NCI-H2171 treated with DMSO at 0.1 percent for 48 hours (cell line): ENCODE data around the gene AEBP2.
"Not testable (repeated sequence)": the region's sequence is repeated elsewhere in the genome, so short reads cannot be mapped to it uniquely, and the experiment has no call there.

Source experiments
- DNase-seq: peaks from one replicate; lab custom pipeline; 2025; lab: John Stamatoyannopoulos, UW

AEBP2 gene

DNA sequence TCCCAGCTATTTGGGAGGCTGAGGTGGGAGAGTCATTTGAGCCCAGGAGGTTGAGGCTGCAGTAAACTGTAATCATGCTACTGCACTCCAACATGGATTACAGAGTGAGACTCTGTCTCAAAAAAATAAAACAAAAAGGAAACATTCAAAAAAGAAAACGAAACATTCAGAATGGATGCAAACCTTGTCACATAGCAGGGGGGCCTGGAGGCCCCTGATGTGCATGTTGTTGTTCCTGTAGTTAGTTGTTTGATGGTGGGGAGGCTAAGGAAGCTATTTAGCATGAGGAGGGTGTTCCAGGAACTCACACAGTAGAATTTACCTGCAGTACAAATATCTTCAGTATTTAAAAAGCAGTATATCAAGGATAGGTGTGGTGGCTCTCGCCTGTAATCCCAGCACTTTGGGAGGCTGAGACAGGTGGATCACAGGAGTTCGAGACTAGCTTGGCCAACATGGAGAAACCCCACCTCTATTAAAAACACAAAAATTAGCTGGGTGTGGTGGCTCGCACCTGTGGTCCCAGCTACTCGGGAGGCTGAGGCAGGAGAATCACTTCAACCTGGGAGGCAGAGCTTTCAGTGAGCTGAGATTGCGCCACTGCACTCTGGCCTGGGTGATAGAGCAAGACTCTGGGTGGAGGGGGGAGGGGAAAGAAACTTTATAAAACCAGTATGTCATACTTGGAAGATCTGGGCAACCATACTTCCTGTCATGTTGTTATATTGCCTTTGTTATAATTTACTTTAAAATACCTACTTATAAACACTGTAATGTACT is 17.6 kb upstream of the AEBP2 start:
- no peak for DNase-seq

DNA sequence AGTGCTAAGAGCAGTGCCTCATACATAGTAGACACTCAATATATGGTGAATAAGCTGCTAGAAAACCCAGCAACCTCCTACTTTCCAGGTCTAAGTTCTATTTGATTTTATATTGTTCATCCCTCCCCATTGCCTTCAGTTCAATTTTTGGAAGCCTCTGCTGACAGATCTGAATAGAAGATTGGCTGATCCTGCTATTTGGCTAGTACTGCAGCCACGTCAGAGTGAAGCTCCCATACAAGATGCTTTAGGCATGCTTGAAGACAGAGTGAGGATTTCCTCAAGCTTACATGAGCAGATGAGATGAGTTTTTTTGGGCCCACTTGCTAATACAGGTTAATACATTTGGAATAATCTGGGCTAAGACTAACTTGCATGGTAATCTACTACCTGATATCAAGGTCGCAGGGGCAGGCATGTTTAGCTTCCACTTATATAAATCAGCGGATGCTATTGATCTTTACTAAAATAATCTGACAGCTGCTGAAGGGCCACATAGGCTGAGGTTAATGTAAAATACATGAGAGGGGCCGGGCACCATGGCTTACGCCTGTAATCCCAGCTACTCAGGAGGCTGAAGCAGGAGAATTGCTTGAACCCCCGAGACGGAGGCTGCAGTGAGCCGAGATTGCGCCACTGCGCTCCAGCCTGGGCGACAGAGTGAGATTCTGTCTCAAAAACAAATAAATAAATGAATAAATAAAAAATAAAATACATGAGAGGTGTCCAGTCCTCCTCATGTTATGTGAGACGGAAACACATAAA is 15.9 kb upstream of the AEBP2 start:
- DNase-seq: no peak

DNA sequence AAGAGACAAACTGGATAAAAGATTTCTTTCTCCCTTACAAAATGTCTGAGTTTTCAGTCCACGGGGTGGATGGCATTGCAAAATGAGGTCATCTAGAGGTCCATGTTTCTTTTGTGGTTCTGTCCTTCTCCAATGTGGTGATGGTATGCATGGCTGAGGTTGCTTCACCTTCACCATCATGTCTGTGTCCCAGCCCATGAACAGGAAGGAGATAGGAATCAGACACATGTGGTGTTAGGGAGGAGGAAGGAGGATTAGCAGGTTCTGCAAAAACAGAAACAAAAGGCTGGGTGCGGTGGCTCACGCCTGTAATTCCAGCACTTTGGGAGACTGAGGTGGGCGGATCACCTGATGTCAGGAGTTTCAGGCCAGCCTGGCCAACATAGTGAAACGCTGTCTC is 11.0 kb upstream of the AEBP2 start:
- no peak for DNase-seq

DNA sequence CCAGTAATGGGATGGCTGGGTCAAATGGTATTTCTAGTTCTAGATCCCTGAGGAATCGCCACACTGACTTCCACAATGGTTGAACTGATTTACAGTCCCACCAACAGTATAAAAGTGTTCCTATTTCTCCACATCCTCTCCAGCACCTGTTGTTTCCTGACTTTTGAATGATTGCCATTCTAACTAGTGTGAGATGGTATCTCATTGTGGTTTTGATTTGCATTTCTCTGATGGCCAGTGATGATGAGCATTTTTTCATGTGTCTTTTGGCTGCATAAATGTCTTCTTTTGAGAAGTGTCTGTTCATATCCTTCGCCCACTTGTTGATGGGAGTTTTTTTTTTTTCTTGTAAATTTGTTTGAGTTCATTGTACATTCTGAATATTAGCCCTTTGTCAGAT is 9.8 kb upstream of the AEBP2 start:
- DNase-seq: not testable (repeated sequence)

DNA sequence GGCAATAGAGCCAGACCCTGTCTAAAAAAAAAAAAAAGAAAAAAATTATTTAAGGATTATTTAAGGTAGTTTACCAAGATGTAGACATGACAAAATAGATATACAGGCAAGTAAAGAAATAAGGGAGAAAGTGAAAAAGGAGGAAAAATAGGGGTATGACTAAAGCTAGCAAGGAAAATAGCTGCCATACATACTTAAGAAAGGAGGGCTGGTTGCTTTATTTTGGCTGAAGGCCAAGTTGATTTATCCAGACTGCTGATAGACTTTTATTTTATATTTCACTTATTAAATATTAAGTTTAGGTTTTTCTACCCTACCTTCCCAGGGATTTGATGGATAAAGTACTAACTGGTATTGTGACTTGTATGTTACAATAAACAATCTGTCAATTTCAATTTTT is 8.3 kb upstream of the AEBP2 start:
- DNase-seq: no peak

DNA sequence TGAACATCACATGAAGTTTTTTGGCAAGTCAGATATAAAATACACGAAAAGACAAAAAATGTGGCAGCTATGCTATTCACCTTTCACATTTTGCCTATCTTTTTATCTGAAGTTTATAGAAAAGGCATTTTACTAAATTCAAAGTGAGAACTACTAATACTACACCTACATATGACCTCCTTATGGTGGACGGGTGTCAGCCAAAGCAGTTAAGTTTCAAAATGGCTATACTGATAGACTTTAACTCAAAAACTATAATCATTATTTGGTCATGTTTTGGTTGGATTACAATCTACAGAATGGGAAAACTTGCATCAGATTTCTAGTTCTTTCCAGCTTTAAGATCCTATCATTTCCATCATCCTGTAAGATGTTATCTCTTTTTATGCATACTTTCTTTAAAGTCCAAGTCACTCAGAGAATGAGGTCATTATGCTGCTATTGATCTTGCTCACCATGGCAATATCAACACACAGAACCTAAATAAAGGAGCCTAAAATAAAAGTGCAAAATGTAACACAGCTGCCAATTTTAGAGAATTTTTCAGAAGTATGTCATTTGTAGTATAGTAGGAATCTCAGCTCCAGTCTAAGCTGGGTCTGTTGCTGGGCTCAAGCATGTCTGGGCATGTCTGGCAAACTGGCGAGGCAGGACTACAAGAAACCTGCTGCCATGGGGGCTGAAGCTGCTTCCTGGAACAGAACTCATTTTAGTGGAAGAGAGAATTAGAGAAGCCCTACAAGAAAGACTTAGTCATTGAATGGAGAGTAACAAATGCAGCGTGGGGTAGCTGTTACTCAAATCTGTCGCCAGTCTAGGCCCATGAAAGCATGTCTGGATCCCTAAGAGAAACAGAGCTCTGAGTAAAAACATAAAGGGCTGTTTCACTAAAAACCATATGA is 7.6 kb upstream of the AEBP2 start:
- peak; percentile 22 for DNase-seq

DNA sequence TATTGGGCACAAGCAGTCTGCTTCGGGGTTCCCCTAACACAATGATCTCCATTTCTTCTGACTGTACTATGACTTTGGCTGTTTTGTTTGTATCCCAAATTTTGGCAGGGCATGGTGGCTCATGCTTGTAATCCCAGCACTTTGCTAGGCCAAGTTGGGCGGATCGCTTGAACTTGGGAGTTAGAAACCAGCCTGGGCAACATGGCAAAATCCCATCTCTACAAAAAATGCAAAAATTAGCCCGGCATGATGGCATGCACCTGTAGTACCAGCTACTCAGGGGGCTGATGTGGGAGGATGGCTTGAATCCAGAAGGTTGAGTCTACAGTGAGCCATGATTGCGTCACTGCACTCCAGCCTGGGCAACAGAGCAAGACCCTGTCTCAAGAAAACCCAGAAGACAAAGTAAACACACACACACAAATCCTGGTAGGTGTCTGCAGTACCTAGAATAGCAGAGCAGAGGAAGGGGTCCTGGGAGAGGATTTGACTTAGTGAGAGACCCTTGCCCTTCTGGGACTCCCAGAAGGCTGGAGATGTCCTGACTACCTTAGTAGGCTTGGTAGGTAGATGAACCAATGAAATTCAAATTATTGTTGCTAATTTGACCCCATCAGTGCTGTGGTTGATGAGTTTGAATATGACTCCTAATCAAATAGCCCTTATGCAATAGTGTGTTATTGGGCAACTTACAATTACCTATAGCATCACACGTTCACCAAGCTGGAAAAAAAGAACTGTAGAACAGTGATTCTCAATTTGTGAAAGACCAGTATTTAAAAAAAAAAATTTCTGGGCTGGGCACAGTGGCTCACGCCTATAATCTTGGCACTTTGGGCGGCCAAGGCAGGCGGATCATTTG is 6.8 kb upstream of the AEBP2 start:
- no peak for DNase-seq

DNA sequence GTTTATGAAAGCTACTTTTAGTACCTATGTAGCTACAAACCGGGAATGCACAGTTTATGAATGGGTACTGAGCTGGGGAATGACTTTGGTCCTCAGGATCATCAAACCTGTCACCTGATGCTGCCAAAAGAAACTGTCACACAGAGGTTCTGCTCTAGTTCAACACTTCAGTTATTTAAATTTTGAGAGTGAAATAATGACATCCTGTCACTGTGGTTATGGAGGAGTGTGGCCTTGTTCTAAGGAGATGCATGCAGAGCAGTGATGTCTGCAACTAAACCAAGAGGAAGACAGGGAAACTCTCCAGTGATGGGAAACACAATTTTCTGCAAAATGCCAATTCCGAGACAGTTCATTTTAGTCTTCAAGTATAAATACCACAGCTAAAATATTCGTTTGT is 4.8 kb upstream of the AEBP2 start:
- DNase-seq: no peak

DNA sequence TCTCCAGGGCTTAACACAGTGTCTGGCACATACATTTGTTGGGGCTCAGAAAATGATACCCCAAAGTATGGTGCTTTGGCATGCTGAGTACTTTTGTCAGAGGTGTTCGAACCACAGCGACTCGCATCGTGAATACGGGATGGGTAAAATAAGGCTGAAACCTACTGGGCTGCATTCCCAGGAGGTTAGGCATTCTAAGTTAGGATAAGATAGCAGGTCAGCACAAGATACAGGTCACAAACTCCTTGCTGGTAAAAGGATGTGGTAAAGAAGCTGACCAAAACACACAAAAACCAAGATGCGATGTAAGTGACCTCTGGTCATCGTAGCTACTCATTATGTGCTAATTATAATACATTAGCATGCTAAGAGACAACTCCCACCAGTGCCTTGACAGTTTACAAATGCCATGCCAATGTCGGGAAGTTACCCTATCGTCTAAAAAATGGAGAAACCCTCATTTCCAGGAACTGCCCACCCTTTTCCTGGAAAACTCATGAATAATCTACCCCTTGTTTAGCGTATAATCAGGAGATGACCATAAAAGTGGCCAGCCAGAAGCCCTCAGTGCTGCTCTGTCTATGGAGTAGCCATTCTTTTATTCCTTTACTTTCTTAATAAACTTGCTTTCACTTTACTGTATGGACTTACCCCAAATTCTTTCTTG is 3.3 kb upstream of the AEBP2 start:
- no peak for DNase-seq

DNA sequence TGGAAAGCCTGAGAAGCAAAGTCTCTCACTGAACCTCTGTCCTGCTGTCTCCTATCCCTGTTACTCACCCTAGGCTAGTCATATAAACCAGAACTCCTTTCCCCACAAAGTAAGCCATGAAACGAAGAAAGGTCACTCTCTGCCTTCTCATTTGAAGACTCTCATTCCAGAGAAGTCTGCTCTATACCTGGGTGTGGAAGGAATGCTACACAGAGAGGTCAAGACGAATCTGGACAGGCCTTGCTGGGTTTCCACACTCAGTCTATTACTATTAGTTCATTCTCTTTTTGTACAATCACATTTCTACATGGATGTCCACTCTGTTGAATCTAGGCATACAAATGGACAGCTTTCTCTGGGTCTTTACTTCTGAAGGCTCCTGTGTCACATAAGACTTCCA is 2.4 kb upstream of the AEBP2 start:
- no peak for DNase-seq

DNA sequence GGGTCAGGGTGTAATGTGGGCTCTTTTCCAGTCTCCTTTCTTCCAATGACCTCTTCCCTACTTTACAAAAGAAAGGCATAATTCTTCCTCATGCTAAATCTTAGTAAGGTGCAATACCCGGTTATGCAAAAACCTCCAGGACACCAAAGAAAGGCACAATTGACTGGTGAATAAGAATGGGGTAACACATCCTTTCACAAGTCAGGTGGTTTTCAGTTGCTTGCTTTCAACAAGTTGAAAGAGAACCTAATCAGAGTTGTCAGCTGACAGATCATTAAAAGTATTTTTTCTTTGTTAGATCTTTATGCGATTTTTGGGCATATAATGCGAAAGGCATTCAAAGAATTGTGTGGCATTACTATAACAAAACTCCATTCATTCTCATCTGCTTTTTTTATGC is 1.3 kb upstream of the AEBP2 start:
- DNase-seq: no peak

DNA sequence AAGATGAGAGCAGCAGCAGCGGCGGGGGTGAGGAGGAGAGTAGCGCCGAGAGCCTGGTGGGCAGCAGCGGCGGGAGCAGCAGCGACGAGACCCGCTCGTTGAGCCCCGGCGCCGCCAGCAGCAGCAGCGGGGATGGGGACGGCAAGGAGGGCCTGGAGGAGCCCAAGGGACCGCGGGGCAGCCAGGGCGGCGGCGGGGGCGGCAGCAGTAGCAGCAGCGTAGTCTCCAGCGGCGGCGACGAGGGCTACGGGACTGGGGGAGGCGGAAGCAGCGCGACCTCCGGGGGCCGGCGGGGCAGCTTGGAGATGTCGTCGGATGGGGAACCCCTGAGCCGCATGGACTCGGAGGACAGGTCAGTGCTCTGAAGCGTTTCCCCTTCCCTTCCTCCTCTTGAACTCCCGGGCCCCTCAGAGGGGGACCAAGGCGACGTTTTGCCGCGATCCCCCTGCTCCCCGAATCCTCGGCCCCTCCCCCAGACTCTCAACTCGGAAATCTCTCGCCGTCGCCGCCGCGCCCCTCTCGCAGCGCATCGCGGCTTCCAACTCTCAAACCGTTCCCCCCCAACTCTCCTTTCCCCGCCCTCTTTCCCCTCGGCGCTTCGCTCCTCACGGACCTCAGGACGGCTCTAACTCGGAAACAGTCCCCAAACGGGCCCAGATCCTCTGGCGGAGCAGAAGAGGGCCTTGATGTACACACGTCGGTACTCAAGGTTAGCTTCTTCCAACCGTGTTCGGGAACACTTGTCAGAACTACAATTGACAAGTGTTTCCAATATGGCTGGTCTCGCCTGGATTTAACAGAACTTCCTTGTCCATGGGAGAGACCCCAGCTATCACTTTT is 947 bp downstream of the AEBP2 start:
- peak; percentile 56 for DNase-seq

DNA sequence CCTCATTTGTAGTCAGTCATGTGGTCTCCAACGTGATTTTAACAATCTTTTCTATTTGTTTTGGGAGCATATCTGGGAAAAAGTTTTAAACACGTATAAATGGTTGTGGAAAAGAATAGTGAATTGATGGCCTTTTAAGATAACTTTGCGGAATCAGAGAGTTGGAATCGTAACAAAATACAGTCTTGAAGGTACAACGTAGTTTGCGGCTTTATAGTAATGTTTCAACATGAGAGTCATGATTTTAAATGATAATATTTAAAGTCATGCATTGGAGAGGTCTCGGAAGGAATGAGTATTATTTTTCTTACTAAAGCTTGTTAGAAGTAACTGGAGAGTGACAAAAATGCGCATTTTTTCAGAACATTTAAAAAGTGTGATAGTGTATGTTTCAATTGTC is 1.6 kb downstream of the AEBP2 start:
- no peak for DNase-seq

DNA sequence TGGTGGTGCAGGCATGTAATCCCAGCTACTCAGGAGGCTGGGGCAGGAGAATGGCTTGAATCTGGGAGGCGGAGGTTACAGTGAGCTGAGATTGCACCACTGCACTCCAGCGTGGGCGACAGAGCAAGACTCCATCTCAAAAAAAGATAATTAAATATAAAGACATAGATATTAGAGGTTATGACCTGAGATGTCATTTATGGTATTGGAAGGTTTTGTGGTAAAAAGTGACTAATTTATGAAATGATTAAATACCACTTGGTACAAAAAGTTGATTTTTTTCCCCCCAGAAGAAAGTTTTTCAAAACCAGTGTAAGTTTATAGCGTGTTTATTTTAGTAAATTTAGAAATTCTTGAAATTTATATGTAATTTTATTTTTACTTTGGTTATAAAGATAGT is 4.3 kb downstream of the AEBP2 start:
- no peak for DNase-seq

DNA sequence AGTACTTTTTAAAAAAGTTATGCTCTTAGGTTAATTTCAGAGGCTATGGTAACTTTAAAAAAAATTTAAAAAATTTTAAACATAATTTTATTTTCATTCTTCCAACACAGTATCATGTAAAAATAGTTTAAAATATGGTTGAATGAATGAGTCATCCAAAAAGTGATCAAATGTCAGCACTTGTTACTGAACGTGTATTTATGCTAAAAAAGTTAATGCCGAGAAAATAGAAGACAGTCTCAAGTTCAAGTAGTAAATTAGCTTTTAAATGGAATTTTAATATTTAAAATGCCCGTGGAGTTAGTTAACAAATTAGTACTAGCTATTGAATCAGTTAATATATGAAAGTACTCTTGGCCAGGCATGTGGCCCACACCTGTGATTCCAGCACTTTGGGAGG is 4.8 kb downstream of the AEBP2 start:
- no peak for DNase-seq

DNA sequence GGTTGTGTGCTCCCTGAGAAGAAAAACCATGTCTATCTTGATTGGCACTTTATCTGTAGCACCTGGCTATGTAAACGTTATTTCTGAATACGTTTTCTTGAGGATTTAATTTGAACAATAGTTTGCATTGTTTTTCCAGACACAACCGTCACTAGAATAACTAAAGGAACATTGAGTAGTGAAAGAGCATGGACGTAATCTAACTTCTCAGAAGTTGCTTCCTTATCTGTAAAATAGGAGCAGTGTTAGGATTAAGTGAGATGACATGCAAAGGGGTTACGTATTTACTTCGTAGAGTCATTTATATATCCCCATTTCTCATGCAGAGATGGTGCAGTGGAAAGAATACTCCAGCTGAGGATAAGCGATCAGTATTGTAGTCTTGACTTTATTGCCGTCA is 8.1 kb downstream of the AEBP2 start:
- no peak for DNase-seq

DNA sequence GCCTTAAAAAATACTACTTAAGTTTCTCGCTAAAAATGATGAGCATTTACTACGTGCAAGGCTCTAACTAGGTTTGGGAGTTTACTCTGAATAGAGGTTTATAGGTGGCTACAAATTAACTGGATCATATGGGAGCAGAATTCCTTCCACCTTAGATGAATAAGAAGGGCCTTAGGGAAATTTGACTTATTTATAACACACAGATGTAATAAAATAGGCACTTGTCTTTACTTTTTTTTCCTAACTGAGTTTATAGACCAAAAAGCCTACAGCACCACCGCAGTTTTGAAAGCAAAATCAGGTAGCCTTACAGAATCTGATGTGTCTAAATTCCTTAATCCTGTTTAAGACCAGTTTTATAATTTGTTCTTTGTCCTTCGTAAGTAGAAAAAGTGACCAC is 10.5 kb downstream of the AEBP2 start:
- DNase-seq: no peak

DNA sequence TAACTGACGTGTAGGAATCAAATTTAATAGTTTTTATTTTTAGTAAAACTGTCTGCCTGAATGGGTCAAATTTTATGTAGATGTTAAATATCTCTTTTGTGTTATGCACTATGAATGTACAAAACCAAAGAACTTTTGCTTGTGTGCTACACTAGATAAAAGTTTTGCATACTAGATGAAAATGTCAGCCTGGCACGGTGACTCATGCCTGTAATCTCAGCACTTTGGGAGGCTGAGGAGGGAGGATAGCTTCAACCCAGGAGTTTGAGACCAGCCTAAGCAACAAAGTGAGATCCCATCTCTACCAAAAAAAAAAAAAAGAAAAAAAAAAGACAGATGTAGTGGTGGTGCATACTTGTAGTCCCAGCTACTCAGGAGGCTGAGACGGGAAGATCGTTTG is 11.1 kb downstream of the AEBP2 start:
- DNase-seq: no peak

DNA sequence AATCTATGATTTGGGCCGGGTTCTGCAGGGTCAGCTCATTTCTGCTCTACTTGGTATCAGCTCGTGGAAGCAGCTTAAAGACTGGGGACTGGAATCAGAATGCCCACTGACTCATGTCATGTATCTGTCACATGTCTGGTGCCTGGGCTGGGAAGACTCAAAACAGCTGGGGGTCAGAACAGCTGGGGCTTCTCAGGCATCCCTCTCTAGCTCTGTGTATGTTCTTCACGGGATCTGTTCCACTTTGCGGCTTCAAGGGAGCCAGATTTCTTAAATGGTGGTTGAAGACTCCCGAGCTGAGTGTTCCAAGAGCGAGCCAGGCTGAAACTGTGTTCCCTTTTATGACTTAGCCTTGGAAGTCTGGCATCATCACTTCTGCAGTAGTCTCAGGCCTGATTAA is 11.9 kb downstream of the AEBP2 start:
- no peak for DNase-seq

DNA sequence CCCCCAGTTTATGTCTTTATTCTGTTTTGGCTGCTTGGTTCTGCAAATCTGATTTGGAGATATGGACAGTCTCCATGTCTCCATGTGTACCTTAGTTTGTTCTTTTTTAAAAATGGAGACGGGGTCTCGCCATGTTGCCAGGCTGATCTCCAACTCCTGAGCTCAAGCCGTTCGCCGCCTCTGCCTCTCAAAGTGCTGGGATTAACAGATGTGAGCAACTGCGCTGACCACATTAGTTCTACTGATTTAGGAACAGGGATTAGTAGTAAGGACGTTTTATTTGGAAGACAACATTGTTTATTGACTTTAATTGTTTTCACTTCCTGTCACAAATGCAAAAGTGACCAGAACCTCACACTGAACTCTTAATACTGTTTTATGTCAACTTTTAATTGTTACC is 14.7 kb downstream of the AEBP2 start:
- no peak for DNase-seq
